Measurements from ENCODE around the gene RMND5B. TPM values are rescaled to one million over a fixed set of nuclear protein-coding genes. Genes with fewer than 3 reads are reported as not detected.

RMND5B gene
- total and polyA plus RNA-seq, 2 of the 13 experiments (the other 11 are each of a cell fraction or from before 2014, with no cell fraction given): 18.6 to 20.4 TPM

- TF ChIP-seq ZBTB7B (CRISPR knock-in tag; IDR thresholded peaks at IDR 0.05) (peak; percentile 53; the same call in 1 of the 2 replicates), NCOA2 (CRISPR knock-in tag; IDR thresholded peaks at IDR 0.05) (no peak), E2F1 (CRISPR knock-in tag; IDR thresholded peaks at IDR 0.05) (peak; percentile 89), ZNF350 (CRISPR knock-in tag; IDR thresholded peaks at IDR 0.05; ENCODE audit: borderline replicate concordance, low read depth) (no peak), ZNF780A (CRISPR knock-in tag; IDR thresholded peaks at IDR 0.05) (no peak), ZNF343 (CRISPR knock-in tag; IDR thresholded peaks at IDR 0.05) (peak; percentile 77; the same call in 1 of the 2 replicates), ZFP62 (CRISPR knock-in tag; IDR thresholded peaks at IDR 0.05) (no peak), RFX3 (CRISPR knock-in tag; IDR thresholded peaks at IDR 0.05) (no peak), SCMH1 (CRISPR knock-in tag; IDR thresholded peaks at IDR 0.05; ENCODE audit: borderline replicate concordance) (no peak), JARID2 (CRISPR knock-in tag; IDR thresholded peaks at IDR 0.05; ENCODE audit: insufficient replicate concordance) (no peak), ZNF224 (CRISPR knock-in tag; IDR thresholded peaks at IDR 0.05) (no peak), NCOA5 (CRISPR knock-in tag; IDR thresholded peaks at IDR 0.05) (no peak), SOX13 (IDR thresholded peaks at IDR 0.05) (no peak), SOX13 (CRISPR knock-in tag; conservative IDR thresholded peaks at IDR 0.05 in 1 of 2, IDR thresholded peaks at IDR 0.05 in 1 of 2) (no peak; a peak in 1 of 4 replicates), CBFB (CRISPR knock-in tag; IDR thresholded peaks at IDR 0.05) (peak; percentile 78; the same call in 1 of the 2 replicates), ZBTB25 (CRISPR knock-in tag; IDR thresholded peaks at IDR 0.05) (peak; percentile 46; the same call in 1 of the 2 replicates), GTF3A (CRISPR knock-in tag; conservative IDR thresholded peaks at IDR 0.05) (peak; percentile 88; the same call in 1 of the 2 replicates)
- TF ChIP-seq, protein P1, sequence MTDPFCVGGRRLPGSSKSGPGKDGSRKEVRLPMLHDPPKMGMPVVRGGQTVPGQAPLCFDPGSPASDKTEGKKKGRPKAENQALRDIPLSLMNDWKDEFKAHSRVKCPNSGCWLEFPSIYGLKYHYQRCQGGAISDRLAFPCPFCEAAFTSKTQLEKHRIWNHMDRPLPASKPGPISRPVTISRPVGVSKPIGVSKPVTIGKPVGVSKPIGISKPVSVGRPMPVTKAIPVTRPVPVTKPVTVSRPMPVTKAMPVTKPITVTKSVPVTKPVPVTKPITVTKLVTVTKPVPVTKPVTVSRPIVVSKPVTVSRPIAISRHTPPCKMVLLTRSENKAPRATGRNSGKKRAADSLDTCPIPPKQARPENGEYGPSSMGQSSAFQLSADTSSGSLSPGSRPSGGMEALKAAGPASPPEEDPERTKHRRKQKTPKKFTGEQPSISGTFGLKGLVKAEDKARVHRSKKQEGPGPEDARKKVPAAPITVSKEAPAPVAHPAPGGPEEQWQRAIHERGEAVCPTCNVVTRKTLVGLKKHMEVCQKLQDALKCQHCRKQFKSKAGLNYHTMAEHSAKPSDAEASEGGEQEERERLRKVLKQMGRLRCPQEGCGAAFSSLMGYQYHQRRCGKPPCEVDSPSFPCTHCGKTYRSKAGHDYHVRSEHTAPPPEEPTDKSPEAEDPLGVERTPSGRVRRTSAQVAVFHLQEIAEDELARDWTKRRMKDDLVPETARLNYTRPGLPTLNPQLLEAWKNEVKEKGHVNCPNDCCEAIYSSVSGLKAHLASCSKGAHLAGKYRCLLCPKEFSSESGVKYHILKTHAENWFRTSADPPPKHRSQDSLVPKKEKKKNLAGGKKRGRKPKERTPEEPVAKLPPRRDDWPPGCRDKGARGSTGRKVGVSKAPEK (CRISPR knock-in tag; IDR thresholded peaks at IDR 0.05; ENCODE audit: borderline replicate concordance): no peak
- TF ChIP-seq, protein P2, sequence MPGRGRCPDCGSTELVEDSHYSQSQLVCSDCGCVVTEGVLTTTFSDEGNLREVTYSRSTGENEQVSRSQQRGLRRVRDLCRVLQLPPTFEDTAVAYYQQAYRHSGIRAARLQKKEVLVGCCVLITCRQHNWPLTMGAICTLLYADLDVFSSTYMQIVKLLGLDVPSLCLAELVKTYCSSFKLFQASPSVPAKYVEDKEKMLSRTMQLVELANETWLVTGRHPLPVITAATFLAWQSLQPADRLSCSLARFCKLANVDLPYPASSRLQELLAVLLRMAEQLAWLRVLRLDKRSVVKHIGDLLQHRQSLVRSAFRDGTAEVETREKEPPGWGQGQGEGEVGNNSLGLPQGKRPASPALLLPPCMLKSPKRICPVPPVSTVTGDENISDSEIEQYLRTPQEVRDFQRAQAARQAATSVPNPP (CRISPR knock-in tag; IDR thresholded peaks at IDR 0.05): peak; percentile 60; the same call in 1 of the 2 replicates
- TF ChIP-seq, protein P3, sequence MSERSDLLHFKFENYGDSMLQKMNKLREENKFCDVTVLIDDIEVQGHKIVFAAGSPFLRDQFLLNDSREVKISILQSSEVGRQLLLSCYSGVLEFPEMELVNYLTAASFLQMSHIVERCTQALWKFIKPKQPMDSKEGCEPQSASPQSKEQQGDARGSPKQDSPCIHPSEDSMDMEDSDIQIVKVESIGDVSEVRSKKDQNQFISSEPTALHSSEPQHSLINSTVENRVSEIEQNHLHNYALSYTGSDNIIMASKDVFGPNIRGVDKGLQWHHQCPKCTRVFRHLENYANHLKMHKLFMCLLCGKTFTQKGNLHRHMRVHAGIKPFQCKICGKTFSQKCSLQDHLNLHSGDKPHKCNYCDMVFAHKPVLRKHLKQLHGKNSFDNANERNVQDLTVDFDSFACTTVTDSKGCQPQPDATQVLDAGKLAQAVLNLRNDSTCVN (CRISPR knock-in tag; IDR thresholded peaks at IDR 0.05; ENCODE audit: borderline replicate concordance): no peak
Observed at GRCh38 chr5:178130576-178131445, at the start of gene RMND5B (continued).

All from HepG2 (cell line).